Measurements from ENCODE around the gene ATP7B.
"Not testable (repeated sequence)": the region's sequence is repeated elsewhere in the genome, so short reads cannot be mapped to it uniquely, and the experiment has no call there.

The ATP7B gene

GRCh38 chr13:51995677-51996551, 15.3 kb downstream of the ATP7B start:
- no peak for TF ChIP-seq ZFX (IDR thresholded peaks at IDR 0.05; ENCODE audit: borderline replicate concordance)
- TF ChIP-seq CTCF (IDR thresholded peaks at IDR 0.05) = no peak
- peak overlapping the region; percentile 46 for H3K27ac ChIP-seq

- TF ChIP-seq CTCF (IDR thresholded peaks at IDR 0.05) = no peak
- TF ChIP-seq ZFX (IDR thresholded peaks at IDR 0.05; ENCODE audit: borderline replicate concordance) = no peak
- H3K27ac ChIP-seq = no peak overlapping the region
Observed at GRCh38 chr13:51993713-51994112, 17.5 kb downstream of the ATP7B start.

GRCh38 chr13:51988988-51989618, 22.1 kb downstream of the ATP7B start:
- TF ChIP-seq CTCF (IDR thresholded peaks at IDR 0.05) (no peak), ZFX (IDR thresholded peaks at IDR 0.05; ENCODE audit: borderline replicate concordance) (no peak)
- H3K27ac ChIP-seq = no peak overlapping the region

- not testable (repeated sequence) for H3K27ac ChIP-seq
Observed at GRCh38 chr13:51984904-51985303, 26.3 kb downstream of the ATP7B start.

GRCh38 chr13:51983292-51983691, 28.0 kb downstream of the ATP7B start:
- H3K27ac ChIP-seq = not testable (repeated sequence)

GRCh38 chr13:51981355-51981754, 29.9 kb downstream of the ATP7B start:
- no peak for TF ChIP-seq CTCF (IDR thresholded peaks at IDR 0.05)
- no peak for TF ChIP-seq ZFX (IDR thresholded peaks at IDR 0.05; ENCODE audit: borderline replicate concordance)
- no peak overlapping the region for H3K27ac ChIP-seq

GRCh38 chr13:51980908-51981307, 30.3 kb downstream of the ATP7B start:
- TF ChIP-seq ZFX (IDR thresholded peaks at IDR 0.05; ENCODE audit: borderline replicate concordance) (no peak), CTCF (IDR thresholded peaks at IDR 0.05) (no peak)
- no peak overlapping the region for H3K27ac ChIP-seq

- TF ChIP-seq CTCF (IDR thresholded peaks at IDR 0.05) = no peak
- TF ChIP-seq ZFX (IDR thresholded peaks at IDR 0.05; ENCODE audit: borderline replicate concordance) = no peak
- H3K27ac ChIP-seq = no peak overlapping the region
Observed at GRCh38 chr13:51978796-51979556, 32.3 kb downstream of the ATP7B start.
